HG03097 (cell line): ENCODE results near the gene UBE2A.

Experiments
- ATAC-seq: cut with Tn5 transposase; IDR thresholded peaks from one replicate; pipeline ENCODE4 v1.9.1; 2021; ENCODE audit not compliant: unreplicated experiment, low FRiP score

Gene UBE2A

GRCh38 chrX:119574394-119575266 lies at the start of gene UBE2A:
Gene UBE2A, plus strand, starts transcription at chrX:119574563. Its CDS starts 149 bp downstream, at chrX:119574712.
- ATAC-seq, result peak; percentile 80

- no peak for ATAC-seq
Observed at GRCh38 chrX:119529345-119530276, 44.8 kb upstream of the UBE2A start.

GRCh38 chrX:119537487-119537886 lies 36.9 kb upstream of the UBE2A start:
- ATAC-seq, result no peak

GRCh38 chrX:119539872-119540271 lies 34.5 kb upstream of the UBE2A start:
- no peak for ATAC-seq

GRCh38 chrX:119541188-119541587 lies 33.2 kb upstream of the UBE2A start:
- no peak for ATAC-seq

GRCh38 chrX:119549327-119550016 lies 24.9 kb upstream of the UBE2A start:
- ATAC-seq, result no peak

- ATAC-seq, result no peak
Observed at GRCh38 chrX:119552508-119552907, 21.9 kb upstream of the UBE2A start.

GRCh38 chrX:119565107-119565663 lies 9.2 kb upstream of the UBE2A start, which contains the start of gene STEEP1:
Gene STEEP1, minus strand, starts transcription at chrX:119565409. Its CDS starts 54 bp downstream, at chrX:119565355.
- peak; percentile 61 for ATAC-seq

- no peak for ATAC-seq
Observed at GRCh38 chrX:119570351-119570835, 4.0 kb upstream of the UBE2A start.

GRCh38 chrX:119573222-119573621 lies 1.1 kb upstream of the UBE2A start:
- no peak for ATAC-seq

GRCh38 chrX:119573840-119574393 lies 446 bp upstream of the UBE2A start:
- ATAC-seq, result no peak

- no peak for ATAC-seq
Observed at GRCh38 chrX:119579414-119579813, 5.1 kb downstream of the UBE2A start.

- no peak for ATAC-seq
Observed at GRCh38 chrX:119583431-119584059, 9.2 kb downstream of the UBE2A start.

- ATAC-seq, result no peak
Observed at GRCh38 chrX:119589810-119590209, 15.4 kb downstream of the UBE2A start.

- no peak for ATAC-seq
Observed at GRCh38 chrX:119602701-119603255, 28.4 kb downstream of the UBE2A start.

GRCh38 chrX:119604766-119605463 lies 30.6 kb downstream of the UBE2A start:
- ATAC-seq, result no peak

- peak; percentile 10 for ATAC-seq
Observed at GRCh38 chrX:119605464-119606279, 31.3 kb downstream of the UBE2A start.
